ENCODE data around the gene FAM234B. TPM values are rescaled to one million over a fixed set of nuclear protein-coding genes. Genes with fewer than 3 reads are reported as not detected.

FAM234B gene
- total RNA-seq, 1 experiment from 2014 or later, result 5.7 TPM

GRCh38 chr12:13099844-13100604 lies 55.8 kb downstream of the FAM234B start:
- H3K4me1 Mint-ChIP-seq (ENCODE audit: insufficient read depth, unreplicated experiment), result peaks cover 64% of the 10 kb centered on the region
- DNase-seq (ENCODE audit: unreplicated experiment), result peak; percentile 76
- ChIA-PET POLR2A (interaction anchor here (0.6 to 7.7 kb wide), 27 partner anchors 17 to 1299 kb away, joined by 3 to 255 read pairs (median 5); partner anchors contain the start of genes ATF7IP, EMP1, FAM234B and GPRC5A), CTCF (interaction anchor here (0.8 to 6.0 kb wide), 19 partner anchors 20 to 265 kb away, joined by 3 to 154 read pairs (median 4); partner anchors contain the start of gene EMP1)
- no TSS peak for BruUV-seq (replicated peaks)
- H3K9me3 Mint-ChIP-seq (ENCODE audit: unreplicated experiment), result no peaks in the 10 kb centered on the region
- peaks cover 5% of the 10 kb centered on the region for H3K36me3 Mint-ChIP-seq (ENCODE audit: insufficient read depth, unreplicated experiment)
- H3K27me3 Mint-ChIP-seq (ENCODE audit: insufficient read depth, unreplicated experiment), result no peaks in the 10 kb centered on the region
- H3K27ac Mint-ChIP-seq (ENCODE audit: low read depth, unreplicated experiment), result peak overlapping the region; percentile 99
- no peak for TF ChIP-seq CTCF (IDR thresholded peaks at IDR 0.05; ENCODE audit: unreplicated experiment)
- intact Hi-C loops (cut with micrococcal nuclease), result loop anchor here (2.0 to 5.0 kb wide), 5 partner anchors 58 to 842 kb away; partner anchors contain the start of gene FAM234B
- H3K4me3 Mint-ChIP-seq (ENCODE audit: unreplicated experiment), result peak overlapping the region; percentile 38

- peaks cover 5% of the 10 kb centered on the region for H3K36me3 Mint-ChIP-seq (ENCODE audit: insufficient read depth, unreplicated experiment)
- POLR2A ChIA-PET, result interaction anchor here (0.8 to 7.7 kb wide), 20 partner anchors 36 to 1299 kb away, joined by 3 to 255 read pairs (median 6); partner anchors contain the start of genes EMP1, FAM234B and GPRC5A
- CTCF ChIA-PET, result interaction anchor here (0.8 to 6.0 kb wide), 10 partner anchors 35 to 266 kb away, joined by 3 to 154 read pairs (median 4); partner anchors contain the start of gene EMP1
- no peaks in the 10 kb centered on the region for H3K27me3 Mint-ChIP-seq (ENCODE audit: insufficient read depth, unreplicated experiment)
- H3K9me3 Mint-ChIP-seq (ENCODE audit: unreplicated experiment), result no peaks in the 10 kb centered on the region
- TF ChIP-seq CTCF (IDR thresholded peaks at IDR 0.05; ENCODE audit: unreplicated experiment), result no peak
- intact Hi-C loops (cut with micrococcal nuclease), result loop anchor here (5.0 kb wide), 1 partner anchor 198 kb away; no protein-coding TSS in a partner anchor
- BruUV-seq (replicated peaks), result TSS peak; percentile 61
- peak overlapping the region; percentile 38 for H3K4me3 Mint-ChIP-seq (ENCODE audit: unreplicated experiment)
- DNase-seq (ENCODE audit: unreplicated experiment), result no peak
- H3K4me1 Mint-ChIP-seq (ENCODE audit: insufficient read depth, unreplicated experiment), result peaks cover 62% of the 10 kb centered on the region
- peak overlapping the region; percentile 99 for H3K27ac Mint-ChIP-seq (ENCODE audit: low read depth, unreplicated experiment)
Measured at GRCh38 chr12:13100605-13100881, 56.4 kb downstream of the FAM234B start.

GRCh38 chr12:13100882-13101769 lies 56.9 kb downstream of the FAM234B start:
- peak overlapping the region; percentile 38 for H3K4me3 Mint-ChIP-seq (ENCODE audit: unreplicated experiment)
- BruUV-seq (replicated peaks), result no TSS peak
- no peaks in the 10 kb centered on the region for H3K27me3 Mint-ChIP-seq (ENCODE audit: insufficient read depth, unreplicated experiment)
- CTCF ChIA-PET, result interaction anchor here (0.7 to 6.0 kb wide), 11 partner anchors 35 to 1669 kb away, joined by 3 to 154 read pairs (median 4); partner anchors contain the start of gene EMP1
- peak overlapping the region; percentile 99 for H3K27ac Mint-ChIP-seq (ENCODE audit: low read depth, unreplicated experiment)
- no peaks in the 10 kb centered on the region for H3K9me3 Mint-ChIP-seq (ENCODE audit: unreplicated experiment)
- POLR2A ChIA-PET, result interaction anchor here (0.6 to 7.7 kb wide), 25 partner anchors 15 to 1298 kb away, joined by 3 to 255 read pairs (median 4); partner anchors contain the start of genes EMP1 and FAM234B
- intact Hi-C loops (cut with micrococcal nuclease), result loop anchor here (5.0 kb wide), 1 partner anchor 199 kb away; no protein-coding TSS in a partner anchor
- peaks cover 62% of the 10 kb centered on the region for H3K4me1 Mint-ChIP-seq (ENCODE audit: insufficient read depth, unreplicated experiment)
- peak; percentile 90 for DNase-seq (ENCODE audit: unreplicated experiment)
- H3K36me3 Mint-ChIP-seq (ENCODE audit: insufficient read depth, unreplicated experiment), result peaks cover 5% of the 10 kb centered on the region
- no peak for TF ChIP-seq CTCF (IDR thresholded peaks at IDR 0.05; ENCODE audit: unreplicated experiment)
